ENCODE data around the gene EVX2. TPM values are rescaled to one million over a fixed set of nuclear protein-coding genes. Genes with fewer than 3 reads are reported as not detected.
A peak's percentile ranks its signal among the peaks of the same experiment; 100 is the strongest.

EVX2 gene
- total RNA-seq, 1 donor = not detected

DNA sequence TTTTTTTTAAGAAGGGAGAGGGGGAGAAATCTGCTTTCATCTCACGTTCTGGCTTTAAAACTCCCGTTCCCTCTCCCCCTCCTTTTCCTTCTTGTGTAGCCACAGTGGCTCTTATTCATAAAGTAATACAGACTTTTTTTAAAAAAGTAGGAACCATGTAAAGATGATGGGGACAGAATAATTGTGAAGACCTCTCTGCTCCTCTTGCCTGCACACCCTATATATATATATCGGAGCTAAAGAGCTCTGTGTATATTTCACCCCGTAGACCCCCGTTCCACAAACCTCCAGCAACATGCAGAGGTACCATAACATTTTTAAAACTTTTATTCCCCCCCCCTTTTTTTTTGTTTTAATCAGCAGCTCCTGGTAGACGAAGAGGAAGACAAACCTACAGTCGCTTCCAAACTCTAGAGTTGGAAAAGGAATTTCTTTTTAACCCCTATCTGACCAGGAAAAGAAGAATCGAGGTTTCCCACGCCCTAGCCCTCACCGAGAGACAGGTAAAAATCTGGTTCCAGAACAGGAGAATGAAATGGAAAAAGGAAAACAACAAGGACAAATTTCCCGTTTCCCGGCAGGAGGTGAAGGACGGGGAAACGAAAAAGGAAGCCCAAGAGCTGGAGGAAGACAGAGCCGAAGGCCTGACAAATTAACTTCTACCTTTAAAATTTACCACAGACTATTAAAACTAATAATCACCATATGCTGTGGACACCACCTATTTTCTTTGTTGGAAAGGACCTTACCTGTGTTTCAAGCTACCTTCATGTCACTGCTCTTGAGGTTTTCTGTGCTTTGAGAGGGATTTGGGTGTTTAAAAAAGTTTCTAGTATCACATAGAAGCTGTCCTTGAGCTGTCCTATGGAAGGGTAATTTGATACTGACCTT lies 47.4 kb upstream of the EVX2 start:
- Histone ChIP-seq H3K4me2 (ENCODE audit: insufficient read depth, low read length) (peak overlapping the region; percentile 94), H3K79me2 (ENCODE audit: insufficient read depth, low read length) (peaks cover 2% of the 10 kb centered on the region), H3K4me3 (ENCODE audit: insufficient read depth, low read length) (peak overlapping the region; percentile 78)

GRCh38 chr2:176130147-176130956 lies 46.6 kb upstream of the EVX2 start:
- H3K27ac ChIP-seq (ENCODE audit: low read depth, low read length) = peak overlapping the region; percentile 56
- peaks cover 25% of the 10 kb centered on the region for H3K4me1 ChIP-seq (ENCODE audit: insufficient read depth, low read length)
- DNase-seq (ENCODE audit: insufficient read length, low spot score, missing footprints) = peak; percentile 96

More for the DNA sequence above, 47.4 kb upstream of the EVX2 start:
- no peaks in the 10 kb centered on the region for H3K27me3 ChIP-seq (ENCODE audit: insufficient read depth, low read length)
- H3K4me1 ChIP-seq (ENCODE audit: insufficient read depth, low read length) = peaks cover 30% of the 10 kb centered on the region
- H2AFZ ChIP-seq (ENCODE audit: low read length) = peak overlapping the region; percentile 86
- H3K9me3 ChIP-seq (ENCODE audit: low read depth, low read length) = no peaks in the 10 kb centered on the region
- TF ChIP-seq, protein P1, sequence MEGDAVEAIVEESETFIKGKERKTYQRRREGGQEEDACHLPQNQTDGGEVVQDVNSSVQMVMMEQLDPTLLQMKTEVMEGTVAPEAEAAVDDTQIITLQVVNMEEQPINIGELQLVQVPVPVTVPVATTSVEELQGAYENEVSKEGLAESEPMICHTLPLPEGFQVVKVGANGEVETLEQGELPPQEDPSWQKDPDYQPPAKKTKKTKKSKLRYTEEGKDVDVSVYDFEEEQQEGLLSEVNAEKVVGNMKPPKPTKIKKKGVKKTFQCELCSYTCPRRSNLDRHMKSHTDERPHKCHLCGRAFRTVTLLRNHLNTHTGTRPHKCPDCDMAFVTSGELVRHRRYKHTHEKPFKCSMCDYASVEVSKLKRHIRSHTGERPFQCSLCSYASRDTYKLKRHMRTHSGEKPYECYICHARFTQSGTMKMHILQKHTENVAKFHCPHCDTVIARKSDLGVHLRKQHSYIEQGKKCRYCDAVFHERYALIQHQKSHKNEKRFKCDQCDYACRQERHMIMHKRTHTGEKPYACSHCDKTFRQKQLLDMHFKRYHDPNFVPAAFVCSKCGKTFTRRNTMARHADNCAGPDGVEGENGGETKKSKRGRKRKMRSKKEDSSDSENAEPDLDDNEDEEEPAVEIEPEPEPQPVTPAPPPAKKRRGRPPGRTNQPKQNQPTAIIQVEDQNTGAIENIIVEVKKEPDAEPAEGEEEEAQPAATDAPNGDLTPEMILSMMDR (IDR thresholded peaks at IDR 0.05; ENCODE audit: extremely low read depth, low read depth, low read length) = no peak
- DNase-seq (ENCODE audit: insufficient read length, low spot score, missing footprints) = peak; percentile 82
- no peaks in the 10 kb centered on the region for H4K20me1 ChIP-seq (ENCODE audit: insufficient read depth, low read length)
- H3K36me3 ChIP-seq (ENCODE audit: insufficient read depth, low read length) = peaks cover 5% of the 10 kb centered on the region
- peak overlapping the region; percentile 56 for H3K27ac ChIP-seq (ENCODE audit: low read depth, low read length)

DNA sequence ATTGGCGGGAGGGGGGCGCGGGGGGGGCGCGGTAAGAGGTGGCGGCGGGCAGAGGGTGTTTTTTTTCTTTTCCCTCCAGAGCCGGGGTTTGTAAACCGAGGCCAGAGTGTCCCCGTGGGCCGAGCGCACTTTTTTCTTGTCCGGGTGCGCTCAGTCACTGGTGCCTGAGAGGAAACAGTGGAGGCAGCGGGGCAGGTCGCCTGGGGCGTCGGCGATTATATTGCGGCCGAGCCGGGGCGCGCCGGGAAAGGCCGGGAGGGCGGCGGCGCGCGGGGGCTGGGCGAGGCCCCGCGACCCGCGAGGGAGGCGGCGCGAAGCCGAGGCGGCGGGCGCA lies 46.0 kb upstream of the EVX2 start:
- Histone ChIP-seq H3K4me3 (ENCODE audit: insufficient read depth, low read length) (peak overlapping the region; percentile 78), H4K20me1 (ENCODE audit: insufficient read depth, low read length) (no peaks in the 10 kb centered on the region), H3K9me3 (ENCODE audit: low read depth, low read length) (no peaks in the 10 kb centered on the region), H3K4me2 (ENCODE audit: insufficient read depth, low read length) (peak overlapping the region; percentile 94), H2AFZ (ENCODE audit: low read length) (no peak overlapping the region), H3K36me3 (ENCODE audit: insufficient read depth, low read length) (peaks cover 5% of the 10 kb centered on the region), H3K27me3 (ENCODE audit: insufficient read depth, low read length) (no peaks in the 10 kb centered on the region), H3K79me2 (ENCODE audit: insufficient read depth, low read length) (no peaks in the 10 kb centered on the region), H3K4me1 (ENCODE audit: insufficient read depth, low read length) (peaks cover 20% of the 10 kb centered on the region), H3K27ac (ENCODE audit: low read depth, low read length) (peak overlapping the region; percentile 56)
- TF ChIP-seq, protein P1 (IDR thresholded peaks at IDR 0.05; ENCODE audit: extremely low read depth, low read depth, low read length) = no peak
- DNase-seq (ENCODE audit: insufficient read length, low spot score, missing footprints) = peak; percentile 91

More at GRCh38 chr2:176130147-176130956, 46.6 kb upstream of the EVX2 start:
- TF ChIP-seq, protein P1 (IDR thresholded peaks at IDR 0.05; ENCODE audit: extremely low read depth, low read depth, low read length) = no peak
- Histone ChIP-seq H4K20me1 (ENCODE audit: insufficient read depth, low read length) (no peaks in the 10 kb centered on the region), H3K36me3 (ENCODE audit: insufficient read depth, low read length) (peaks cover 5% of the 10 kb centered on the region), H3K4me2 (ENCODE audit: insufficient read depth, low read length) (peak overlapping the region; percentile 94), H3K9me3 (ENCODE audit: low read depth, low read length) (no peaks in the 10 kb centered on the region), H2AFZ (ENCODE audit: low read length) (peak overlapping the region; percentile 86), H3K4me3 (ENCODE audit: insufficient read depth, low read length) (peak overlapping the region; percentile 78), H3K27me3 (ENCODE audit: insufficient read depth, low read length) (no peaks in the 10 kb centered on the region), H3K79me2 (ENCODE audit: insufficient read depth, low read length) (no peaks in the 10 kb centered on the region)

Measured in osteoblast (primary cell).